ENCODE measurements around the gene ZFYVE21.

Gene ZFYVE21

DNA sequence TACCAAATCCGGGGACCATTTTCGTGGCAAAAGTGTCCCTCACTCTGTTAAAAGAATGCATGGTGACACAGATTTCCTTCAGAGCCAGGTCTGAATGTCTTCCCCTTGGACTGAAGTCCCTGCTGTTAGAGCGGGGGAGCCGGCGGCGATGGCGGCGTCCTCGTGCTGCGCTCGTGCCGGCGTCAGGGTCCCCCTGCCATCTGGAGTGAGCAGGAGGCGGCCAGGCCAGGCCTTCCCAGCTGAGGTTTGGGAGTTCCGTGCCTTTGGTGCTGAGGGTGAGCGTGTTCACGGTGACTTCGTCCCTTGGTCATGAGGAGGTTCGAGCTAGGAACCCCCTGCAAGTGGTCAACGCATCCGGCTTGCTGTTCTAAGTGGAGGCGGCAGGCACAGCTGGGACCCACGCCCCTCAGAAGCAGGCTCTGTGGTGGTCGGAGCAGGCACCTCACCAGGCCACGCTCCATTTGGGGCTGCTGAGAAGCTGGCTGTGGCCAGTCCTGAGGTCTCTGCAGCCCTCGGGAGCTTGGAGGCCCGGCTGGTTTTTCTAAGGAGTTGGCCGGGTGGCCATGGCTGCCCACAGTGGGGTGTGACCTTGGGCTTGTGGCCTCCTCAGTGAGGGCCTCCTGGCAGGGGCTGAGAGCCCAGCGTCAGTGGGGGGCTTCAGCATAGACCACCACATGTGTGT, 9.5 kb downstream of the ZFYVE21 start:
- no peak for DNase-seq (ENCODE audit: low read depth in 2 of 2)

DNA sequence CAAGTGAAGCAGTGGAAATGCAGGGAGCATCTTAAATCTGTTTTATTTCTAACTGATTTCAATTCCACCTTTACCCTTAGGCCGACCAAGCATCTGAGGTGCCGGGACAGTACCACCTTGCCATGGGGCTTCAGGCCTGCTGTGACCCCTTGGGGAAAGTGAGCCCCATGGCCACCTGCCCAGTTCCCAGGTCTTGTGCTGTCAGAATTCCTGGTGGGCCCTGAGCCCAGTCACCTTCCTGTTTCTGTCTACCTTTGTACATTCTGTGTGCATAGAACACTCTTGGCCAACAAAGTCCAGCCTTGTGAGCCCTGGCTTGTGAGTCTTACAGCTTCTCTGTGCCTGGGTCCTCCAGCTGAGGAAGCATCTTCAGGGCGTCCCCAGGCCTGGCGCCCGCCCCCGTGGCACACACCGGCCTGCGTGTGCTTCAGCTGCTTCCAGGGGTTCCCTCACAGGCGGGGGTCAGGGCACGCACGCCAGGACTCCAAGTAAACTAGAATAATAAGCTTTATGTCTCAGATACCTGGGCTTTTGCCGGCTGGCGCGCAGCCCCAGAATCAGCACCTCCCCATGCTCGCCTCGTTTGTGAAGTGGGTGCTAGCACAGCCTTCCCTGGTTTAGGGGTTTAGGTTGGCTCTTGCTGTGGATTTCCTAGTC, 10.3 kb downstream of the ZFYVE21 start:
- DNase-seq (ENCODE audit: low read depth in 2 of 2), result no peak

DNA sequence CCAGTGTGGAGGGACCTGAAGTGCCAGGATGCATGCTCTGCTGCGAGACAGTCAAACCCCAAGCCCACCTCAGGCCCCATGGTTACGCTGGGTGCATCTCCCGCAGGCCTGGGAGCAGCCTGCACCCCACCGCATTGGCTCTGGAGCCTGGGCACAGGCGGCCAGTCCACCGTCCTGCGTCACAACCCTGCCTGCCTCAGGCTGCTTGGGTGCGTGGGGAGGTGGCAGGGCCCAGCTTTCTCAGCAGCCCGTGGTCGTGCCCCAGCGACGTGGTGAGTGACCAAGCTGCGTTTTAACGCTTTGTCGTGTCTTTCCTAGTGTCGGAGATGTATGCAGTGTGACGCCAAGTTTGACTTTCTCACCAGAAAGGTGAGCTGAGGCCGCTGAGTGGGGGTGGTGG, 10.9 kb downstream of the ZFYVE21 start:
- DNase-seq (ENCODE audit: low read depth in 2 of 2), result no peak

DNA sequence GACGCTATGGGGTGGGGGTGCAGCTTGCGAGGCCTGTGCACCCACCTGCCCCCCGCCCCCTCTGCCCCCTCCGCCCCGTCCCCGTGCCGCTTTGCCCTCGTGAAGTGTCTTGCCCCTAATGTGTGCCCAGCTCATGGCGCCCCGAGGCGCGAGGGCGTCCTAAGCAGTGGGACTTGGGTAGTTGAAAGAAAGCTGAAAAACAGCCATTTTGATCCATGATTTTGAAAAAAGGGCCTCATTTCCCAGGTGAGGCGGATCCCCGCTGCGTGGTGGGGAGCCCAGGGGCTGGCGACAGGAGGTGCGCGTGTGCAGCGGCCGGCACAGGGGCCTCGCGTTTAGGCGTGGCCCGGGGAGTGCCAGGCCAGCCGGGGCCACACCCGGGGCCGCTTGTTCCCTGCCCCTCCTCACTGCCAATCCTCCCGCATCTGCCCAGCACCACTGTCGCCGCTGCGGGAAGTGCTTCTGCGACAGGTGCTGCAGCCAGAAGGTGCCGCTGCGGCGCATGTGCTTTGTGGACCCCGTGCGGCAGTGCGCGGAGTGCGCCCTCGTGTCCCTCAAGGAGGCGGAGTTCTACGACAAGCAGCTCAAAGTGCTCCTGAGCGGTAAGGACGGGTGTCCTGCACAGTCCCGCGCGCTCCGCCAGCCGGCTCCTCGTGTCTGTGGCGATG, 11.8 kb downstream of the ZFYVE21 start:
- no peak for DNase-seq (ENCODE audit: low read depth in 2 of 2)

DNA sequence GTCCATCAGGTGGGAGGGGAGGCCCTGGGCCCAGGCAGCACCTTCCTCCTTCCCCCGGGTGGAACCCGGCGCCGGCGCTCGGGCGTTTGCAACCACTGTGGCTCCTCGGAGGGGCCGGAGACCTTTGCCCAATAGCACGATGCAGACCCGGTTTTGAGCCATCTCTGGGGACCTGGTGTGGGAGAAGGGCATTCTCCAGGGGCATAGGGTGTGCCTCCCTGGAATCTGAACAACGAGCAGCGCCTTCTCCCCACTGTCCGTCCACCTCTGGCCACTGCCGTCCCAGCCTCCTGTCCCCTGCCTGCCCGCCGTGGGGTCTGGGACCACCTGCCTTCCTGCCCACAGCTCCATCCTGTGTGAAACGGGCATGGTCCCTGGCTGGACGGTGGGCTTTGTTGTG, 12.5 kb downstream of the ZFYVE21 start:
- DNase-seq (ENCODE audit: low read depth in 2 of 2), result no peak

DNA sequence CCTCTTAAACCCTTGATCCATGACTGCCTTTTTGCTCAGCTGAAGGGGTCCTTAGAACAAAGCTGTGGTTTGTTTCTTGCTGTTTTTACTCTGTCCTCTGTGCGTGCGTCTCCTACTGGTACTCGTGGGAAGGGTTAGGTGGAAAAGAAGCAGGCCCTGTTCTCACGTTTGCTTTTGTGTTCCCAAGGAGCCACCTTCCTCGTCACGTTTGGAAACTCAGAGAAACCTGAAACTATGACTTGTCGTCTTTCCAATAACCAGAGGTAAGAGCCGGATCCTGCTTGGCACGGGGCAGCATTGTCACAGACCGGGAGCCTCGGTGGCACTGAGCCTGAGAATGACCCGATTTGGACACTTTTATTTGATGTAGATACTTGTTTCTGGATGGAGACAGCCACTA, 13.1 kb downstream of the ZFYVE21 start:
- DNase-seq (ENCODE audit: low read depth in 2 of 2), result no peak

DNA sequence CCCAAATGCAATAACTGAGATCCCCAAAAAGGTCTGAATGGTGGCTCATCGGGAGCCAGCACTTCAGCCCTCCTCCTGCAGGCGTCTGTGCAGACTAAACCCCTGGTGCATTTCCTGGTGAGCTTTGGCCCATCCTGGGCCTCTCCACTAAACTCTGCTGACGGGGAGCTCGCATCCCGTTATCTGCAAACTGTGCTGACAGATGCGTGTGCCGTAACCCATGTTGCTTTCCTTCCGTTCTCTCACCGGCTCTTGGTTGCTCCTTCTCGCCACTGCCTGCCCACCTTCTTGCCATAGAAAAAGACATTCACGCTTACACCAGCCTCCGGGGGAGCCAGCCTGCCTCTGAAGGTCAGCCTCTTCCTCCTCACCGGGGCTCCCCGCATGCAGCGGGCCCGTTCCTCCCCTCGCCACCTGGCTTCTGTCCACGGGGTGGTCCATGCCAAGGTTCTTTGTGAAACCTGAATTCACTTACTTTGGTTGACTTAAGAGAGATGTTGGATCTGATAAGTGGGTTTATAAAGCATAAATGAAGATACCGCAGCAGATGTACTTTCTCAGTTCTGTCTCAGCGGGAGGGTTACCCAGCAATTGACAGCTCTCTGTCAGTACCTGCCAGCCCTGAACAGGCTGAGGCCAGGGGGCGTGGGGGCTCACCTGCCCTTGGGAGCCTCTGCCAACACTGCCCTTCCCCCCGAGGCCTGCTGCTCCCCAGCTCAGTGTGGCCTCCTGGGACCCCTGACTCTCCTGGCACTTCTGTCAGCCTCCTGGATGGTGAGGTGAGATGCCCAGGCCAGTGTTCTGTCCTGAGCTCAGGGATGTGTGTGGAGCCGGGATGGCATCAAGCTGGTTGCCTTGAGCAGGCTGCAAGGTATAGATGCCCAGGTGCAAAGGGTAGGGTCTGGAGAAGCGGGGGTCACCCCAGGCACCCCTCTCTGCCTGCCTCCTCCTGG, 14.2 kb downstream of the ZFYVE21 start:
- no peak for DNase-seq (ENCODE audit: low read depth in 2 of 2)

DNA sequence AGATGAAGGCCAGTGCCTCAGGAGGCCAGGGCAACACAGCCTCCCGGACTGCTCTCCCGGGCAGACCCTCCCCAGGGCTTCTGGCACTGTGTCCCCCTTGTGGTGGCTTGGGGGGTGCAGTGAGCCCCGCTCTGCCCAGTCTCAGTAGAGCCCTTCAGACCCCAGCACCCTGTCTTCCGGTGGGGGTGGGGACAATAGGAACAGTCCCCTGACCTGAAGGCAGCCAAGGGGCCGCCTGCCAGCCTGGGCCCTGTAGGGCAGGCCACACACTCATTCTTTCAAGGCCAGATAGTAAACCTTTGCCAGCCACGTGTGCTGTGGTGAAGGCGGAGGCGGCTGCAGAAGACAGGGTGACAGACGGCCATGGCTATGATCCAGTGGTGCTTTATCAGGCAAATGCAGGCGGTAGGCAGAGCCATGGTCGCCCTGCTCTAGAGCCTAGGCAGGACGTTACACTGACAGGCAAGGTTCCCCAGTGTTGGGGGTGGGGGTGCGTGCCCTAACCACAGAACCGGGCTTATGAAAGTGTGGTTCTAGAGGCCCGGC, 15.0 kb downstream of the ZFYVE21 start:
- no peak for DNase-seq (ENCODE audit: low read depth in 2 of 2)

DNA sequence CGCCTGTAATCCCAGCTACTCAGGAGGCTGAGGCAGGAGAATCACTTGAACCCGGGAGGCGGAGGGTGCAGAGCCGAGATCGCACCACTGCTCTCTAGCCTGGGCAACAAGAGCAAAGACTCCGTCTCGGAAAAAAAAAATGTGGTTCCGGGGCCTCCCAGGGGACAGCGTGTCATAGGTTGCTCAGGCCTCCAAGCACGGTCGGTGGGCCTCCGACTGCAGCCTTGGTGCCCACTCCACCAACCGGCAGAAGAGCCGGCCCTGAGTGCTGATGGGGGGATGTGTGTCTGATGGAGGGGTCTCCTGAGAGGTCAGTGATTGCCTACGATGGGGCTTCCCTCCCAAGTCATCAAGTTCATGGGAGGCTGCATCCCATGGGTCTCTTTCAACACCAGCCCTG, 15.9 kb downstream of the ZFYVE21 start:
- no peak for DNase-seq (ENCODE audit: low read depth in 2 of 2)

DNA sequence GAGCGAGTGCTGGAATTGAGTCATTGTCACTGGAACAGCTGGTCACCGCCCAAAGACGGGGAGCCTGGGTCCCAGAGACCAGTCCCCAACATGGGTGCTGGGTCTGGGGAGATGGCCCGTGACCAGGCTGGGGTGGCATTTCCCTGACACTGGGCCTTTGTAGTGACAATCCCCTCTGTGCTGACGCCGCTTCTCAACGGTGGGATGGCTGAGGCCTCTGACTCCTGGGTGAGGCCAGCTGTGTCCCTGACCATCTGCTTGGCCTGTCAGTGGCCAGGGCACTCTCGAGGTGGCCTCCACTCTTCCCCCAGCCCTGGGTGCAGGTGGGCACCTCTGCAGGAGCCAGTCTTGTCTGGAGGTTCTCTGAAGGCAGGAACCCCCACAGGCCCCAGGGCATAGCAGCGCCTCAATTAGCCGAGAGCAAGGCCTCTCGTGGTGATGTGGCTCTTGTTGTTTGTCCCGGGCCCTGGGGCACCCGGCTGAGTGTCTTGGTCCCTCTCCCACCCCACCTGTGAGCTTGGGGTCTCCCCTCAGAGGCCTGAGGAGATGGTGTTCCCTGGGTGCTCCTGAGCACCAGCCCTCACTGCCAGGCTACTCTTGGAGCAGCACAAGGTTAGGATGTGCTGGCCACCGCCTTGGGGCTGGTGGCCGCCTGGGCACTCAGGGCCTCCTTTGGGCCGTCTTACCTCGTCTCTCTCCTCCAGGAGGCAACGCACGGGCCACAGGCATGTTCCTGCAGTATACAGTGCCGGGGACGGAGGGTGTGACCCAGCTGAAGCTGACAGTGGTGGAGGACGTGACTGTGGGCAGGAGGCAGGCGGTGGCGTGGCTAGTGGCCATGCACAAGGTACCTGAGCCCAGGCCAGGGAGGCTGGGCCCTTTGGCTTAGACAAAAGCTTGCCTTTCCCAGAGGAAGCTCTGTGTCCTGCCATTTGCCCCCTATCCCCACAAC, 16.6 kb downstream of the ZFYVE21 start:
- no peak for DNase-seq (ENCODE audit: low read depth in 2 of 2)

DNA sequence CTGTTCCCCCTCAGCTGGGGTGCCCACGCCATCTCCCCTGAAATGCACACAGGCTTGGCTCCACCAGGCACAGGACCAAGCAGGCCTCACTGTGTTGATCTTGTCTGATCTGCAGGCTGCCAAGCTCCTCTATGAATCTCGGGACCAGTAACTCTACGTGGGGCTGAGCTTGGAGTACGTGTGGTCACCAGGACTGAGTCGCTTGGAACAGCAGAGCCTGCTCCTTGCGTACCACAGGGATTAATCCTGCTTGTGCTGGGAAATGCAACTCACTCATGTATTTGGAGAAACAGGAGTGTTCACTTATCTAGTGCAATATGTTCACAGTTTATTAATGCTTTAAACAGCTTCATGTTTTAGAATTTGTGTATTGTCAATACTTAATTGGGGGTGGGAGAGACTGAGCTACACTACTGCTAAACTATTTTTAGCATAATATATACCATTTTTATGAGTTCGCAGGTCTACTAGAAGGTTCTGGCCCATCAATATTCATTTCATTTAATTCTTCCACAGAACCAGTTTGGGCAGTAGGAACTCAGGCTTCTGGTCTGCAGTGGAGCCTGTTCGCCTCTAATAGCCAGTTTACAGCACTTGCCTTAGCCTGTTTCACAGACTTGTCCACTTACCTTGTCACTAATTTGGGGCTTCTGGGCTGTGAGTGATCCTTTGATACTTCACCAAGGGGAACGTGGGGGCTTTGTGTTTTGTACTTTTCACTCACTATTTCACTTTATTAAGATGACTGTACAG, 17.4 kb downstream of the ZFYVE21 start:
- no peak for DNase-seq (ENCODE audit: low read depth in 2 of 2)

DNA sequence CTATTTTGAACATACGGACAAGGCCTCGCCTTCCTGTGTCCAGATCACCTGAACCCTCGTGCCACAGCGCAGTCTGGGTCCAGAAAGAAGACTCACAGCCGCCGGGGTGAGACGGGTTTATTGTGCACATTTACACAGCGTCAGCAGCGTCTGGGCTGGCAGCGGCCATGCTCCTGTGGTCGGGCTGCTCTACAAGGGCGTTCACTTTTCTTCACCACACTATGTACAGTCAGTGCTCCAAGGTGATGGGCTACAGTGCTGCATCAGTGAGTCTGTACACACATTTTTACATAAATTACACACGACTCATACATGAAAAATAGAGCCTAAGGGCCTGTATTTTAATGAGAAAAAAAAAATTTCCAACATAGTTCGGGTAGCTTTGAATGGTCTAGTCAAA, 18.0 kb downstream of the ZFYVE21 start:
- no peak for DNase-seq (ENCODE audit: low read depth in 2 of 2)

DNA sequence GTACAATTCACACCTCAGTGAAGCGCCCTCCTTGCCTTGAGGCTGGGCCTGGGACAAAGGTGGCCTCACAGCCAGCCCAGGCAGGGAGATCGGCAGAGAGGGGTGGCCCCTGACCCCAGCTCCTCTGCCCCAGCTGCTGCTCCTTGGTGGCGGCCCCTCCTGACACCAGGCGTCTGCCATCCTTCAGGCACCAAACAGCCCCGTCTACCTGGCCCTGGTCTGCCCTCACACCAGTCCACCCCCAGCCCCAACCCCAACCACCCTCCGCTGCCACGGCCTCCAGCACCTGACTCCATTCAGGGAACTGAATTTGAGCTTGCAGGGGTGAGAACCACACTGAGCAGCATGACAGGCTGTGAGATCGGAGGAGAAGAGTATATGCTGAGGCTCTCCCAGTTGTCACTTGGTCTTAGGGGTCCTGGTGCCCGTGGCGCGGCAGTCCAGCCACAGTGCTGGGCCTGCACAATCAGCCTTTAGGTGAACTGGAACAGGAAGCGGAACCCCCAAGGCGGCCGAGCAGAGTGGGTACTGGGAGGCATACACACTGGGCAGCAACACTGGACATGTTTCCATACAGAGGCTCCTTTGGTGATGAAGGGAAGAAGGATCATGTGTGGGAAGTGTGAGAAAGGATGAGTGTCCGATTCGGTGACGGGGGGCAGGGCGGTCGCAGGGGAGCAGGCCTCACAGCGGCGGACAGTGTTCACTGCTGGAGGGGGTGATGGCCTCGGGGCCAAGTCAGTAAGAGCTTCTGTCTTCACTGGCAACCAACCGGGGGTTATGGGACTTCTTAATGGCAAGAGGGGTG, 18.7 kb downstream of the ZFYVE21 start:
- DNase-seq (ENCODE audit: low read depth in 2 of 2), result no peak

DNA sequence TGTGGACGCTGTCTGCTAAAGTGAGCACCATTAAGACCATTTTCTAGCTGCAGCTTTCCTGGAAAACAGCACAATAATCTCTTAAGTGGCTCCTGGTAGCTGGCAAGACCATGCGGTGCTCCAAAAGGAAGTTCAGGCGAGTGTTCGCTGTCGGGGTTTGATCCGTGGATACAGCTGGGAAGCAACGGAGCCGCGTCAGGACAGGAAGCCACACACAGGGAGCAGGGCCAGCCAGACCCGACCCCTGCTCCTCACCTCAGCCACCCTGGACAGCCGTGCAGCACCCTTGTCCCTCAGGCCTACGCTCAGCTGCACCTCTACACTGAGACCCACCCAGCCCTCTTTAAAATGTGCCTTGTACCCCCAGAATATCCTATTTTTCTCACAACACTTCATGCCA, 19.4 kb downstream of the ZFYVE21 start:
- no peak for DNase-seq (ENCODE audit: low read depth in 2 of 2)

DNA sequence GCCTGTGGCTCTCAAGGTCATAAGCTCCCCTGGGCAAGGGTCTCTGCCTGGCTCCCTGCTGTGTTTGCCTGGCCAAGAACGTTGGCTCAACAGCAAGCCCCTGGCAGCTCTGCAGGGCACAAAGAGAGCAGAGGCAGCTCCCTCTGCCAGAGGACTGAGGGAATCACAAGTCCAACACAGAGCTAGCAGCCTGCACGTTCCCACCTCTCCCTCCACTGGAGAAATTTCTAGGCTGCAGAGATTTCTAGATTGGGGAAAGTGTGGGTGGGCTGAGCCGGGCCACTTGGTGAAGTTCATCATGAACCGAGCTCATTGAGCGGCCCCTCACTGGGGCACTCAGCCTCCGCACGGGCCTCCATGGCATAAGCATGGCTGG, 19.8 kb downstream of the ZFYVE21 start:
- DNase-seq (ENCODE audit: low read depth in 2 of 2), result no peak

DNA sequence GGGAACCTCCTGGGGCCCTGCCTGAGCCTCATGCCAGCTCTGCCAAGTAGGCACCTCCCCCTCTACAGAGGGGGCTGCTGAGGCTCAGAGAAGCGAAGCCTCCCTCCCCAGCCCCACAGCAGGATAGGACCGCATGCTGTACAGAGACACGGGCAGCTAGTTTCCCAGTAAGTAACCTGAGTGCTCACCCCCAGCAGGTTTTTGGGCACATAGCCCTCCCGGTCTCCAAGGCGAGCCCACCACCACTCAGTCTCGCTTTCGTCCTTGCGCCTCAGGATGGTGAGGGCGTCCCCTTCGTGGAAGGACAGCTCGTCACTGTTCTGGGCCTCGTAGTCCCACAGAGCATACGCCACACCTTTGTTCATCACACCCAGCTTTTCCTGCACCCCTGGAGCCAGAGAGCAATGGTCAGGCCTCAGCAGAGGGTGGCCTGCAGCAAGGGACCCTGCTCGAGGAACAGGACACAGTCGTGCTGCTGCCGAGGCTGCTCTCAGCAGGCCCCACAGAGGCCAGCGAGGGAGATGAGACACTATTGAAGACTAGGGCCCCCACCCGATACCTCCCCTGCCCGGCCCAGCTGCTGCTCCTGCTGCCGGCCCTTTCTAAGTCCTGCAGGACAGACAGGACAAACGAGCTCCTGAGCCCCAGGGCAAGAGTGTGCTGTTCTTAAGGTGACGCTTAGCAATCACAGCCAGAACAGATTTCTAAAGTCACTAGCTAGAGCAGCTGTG, 20.4 kb downstream of the ZFYVE21 start:
- DNase-seq (ENCODE audit: low read depth in 2 of 2), result no peak

DNA sequence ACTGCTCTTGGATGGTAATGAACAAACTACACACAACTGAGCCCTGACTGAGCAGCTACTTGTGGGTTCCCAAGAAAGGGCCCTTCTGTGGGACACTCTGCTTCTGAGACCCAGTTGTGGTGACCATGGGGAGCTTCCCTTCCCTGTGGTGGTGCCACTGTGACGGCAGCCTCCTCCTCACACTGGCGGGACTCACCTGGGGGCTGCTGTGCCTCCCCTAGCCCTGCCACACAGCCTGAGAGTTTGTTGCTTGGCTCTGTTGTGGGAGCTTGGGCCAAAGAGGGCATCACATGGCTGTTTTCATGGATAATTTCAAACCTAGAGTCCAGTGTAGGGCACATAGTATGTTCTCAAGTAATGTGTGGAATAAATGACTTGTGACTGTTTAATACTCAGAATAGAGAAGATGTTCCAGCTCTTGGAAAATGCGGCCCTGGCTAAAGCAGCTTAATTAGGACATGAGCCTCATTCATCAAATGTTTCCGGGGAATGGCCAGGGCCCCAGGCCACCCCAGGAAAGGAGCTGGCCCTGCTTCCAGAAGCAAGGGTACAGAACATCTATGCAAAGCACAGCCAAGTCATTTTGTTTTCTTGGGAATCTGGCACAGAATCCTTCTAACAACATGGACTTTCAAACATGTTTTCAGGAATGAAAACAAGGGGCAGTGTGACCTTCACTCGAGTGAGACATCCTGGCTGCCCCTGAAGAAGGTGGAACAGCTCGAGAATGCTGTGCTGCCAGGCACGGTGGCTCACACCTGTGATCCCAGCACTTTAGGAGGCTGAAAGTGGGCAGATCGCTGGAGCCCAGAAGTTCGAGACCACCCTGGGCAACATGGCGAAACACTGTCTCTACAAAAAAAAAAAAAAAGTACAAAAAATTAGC, 21.2 kb downstream of the ZFYVE21 start:
- no peak for DNase-seq (ENCODE audit: low read depth in 2 of 2)

All from stimulated activated CD8-positive, alpha-beta memory T cell treated with anti-CD3 and anti-CD28 coated beads, Interleukin-15, amount 100 ng/mL, for 4 hours (primary cell).